Right renal pelvis (tissue), 4 donors: ENCODE data around the gene DCANP1. TPM values are rescaled to one million over a fixed set of nuclear protein-coding genes. Genes with fewer than 3 reads are reported as not detected.
A peak's percentile ranks its signal among the peaks of the same experiment; 100 is the strongest.

Experiments
- DNase-seq, 4 donors: peaks; one replicate each; pipeline ENCODE4 v3.0.0-alpha.2; 2013; ENCODE audit warnings: low read depth in 4 of 4, low spot score in 3 of 4, missing footprints in 1 of 4
- polyA plus RNA-seq, 4 donors: library from polyadenylated mRNA; unstranded; fragments of 120-200 nt; gene quantifications; one replicate each; pipeline ENCODE4 v1.2.1, GENCODE V29; 2013; ENCODE audit not compliant: insufficient read length in 4 of 4

Gene DCANP1
- polyA plus RNA-seq, 4 donors, result 0.06 to 0.14 TPM; not detected in 2

- DNase-seq, result no peak
These were observed 11.2 kb upstream of the DCANP1 start for GRCh38 chr5:135458356-135458755.

GRCh38 chr5:135457424-135458071 is 10.4 kb upstream of the DCANP1 start:
- peak; percentile 34 to 44 (median 40) for DNase-seq

- DNase-seq, result no peak
These were observed 9.3 kb upstream of the DCANP1 start for GRCh38 chr5:135456238-135457099.

- no peak for DNase-seq
These were observed 8.7 kb upstream of the DCANP1 start for GRCh38 chr5:135455876-135456237.

- no peak for DNase-seq
These were observed 7.8 kb upstream of the DCANP1 start for GRCh38 chr5:135454946-135455345.

GRCh38 chr5:135453613-135454012 is 6.5 kb upstream of the DCANP1 start:
- no peak for DNase-seq

- DNase-seq, result no peak
These were observed 5.3 kb upstream of the DCANP1 start, which contains the start of gene TIFAB for GRCh38 chr5:135452321-135453030. TIFAB (minus strand) TSS chr5:135452351; CDS start chr5:135449939, 2,412 bp downstream.

- no peak for DNase-seq
These were observed 4.6 kb upstream of the DCANP1 start for GRCh38 chr5:135451581-135452320.

- DNase-seq, result no peak
These were observed 3.8 kb upstream of the DCANP1 start for GRCh38 chr5:135450952-135451351.

- no peak for DNase-seq
These were observed 3.2 kb upstream of the DCANP1 start for GRCh38 chr5:135450336-135450735.

- no peak for DNase-seq
These were observed 2.5 kb upstream of the DCANP1 start for GRCh38 chr5:135449644-135450043.

- no peak for DNase-seq
These were observed 1.8 kb upstream of the DCANP1 start for GRCh38 chr5:135448791-135449507.

- no peak for DNase-seq
These were observed 1.1 kb upstream of the DCANP1 start for GRCh38 chr5:135448071-135448739.

- no peak for DNase-seq
These were observed 533 bp downstream of the DCANP1 start for GRCh38 chr5:135446615-135447014.

GRCh38 chr5:135446206-135446605 is 942 bp downstream of the DCANP1 start:
- no peak for DNase-seq

- no peak for DNase-seq
These were observed 1.7 kb downstream of the DCANP1 start for GRCh38 chr5:135445306-135445985.

- DNase-seq, result no peak
These were observed 2.3 kb downstream of the DCANP1 start for GRCh38 chr5:135444881-135445280.

- DNase-seq, result no peak
These were observed 2.8 kb downstream of the DCANP1 start for GRCh38 chr5:135444360-135444759.
